Stimulated activated CD4-positive, alpha-beta T cell treated with anti-CD3 and anti-CD28 coated beads, Interleukin-15, amount 100 ng/mL, for 48 hours (primary cell): ENCODE data around the gene NLE1.
"Not testable (repeated sequence)": the region's sequence is repeated elsewhere in the genome, so short reads cannot be mapped to it uniquely, and the experiment has no call there.

Experiments used
- DNase-seq, 2 donors: peaks; one replicate each; pipeline ENCODE4 v3.0.0-alpha.2; 2020; ENCODE audit warnings: low read depth in 2 of 2

Gene NLE1

GRCh38 chr17:35141681-35142466 lies at the start of gene NLE1:
TSS of gene NLE1 (minus strand) at chr17:35142303. CDS start at chr17:35142275, 28 bp downstream.
- peak; percentile 84 to 86 for DNase-seq

- no peak for DNase-seq
These were observed 49.0 kb upstream of the NLE1 start for GRCh38 chr17:35191001-35191695.

- no peak for DNase-seq
These were observed 47.2 kb upstream of the NLE1 start for GRCh38 chr17:35189291-35189690.

- DNase-seq: no peak
These were observed 46.0 kb upstream of the NLE1 start for GRCh38 chr17:35188111-35188510.

- DNase-seq: no peak
These were observed 45.4 kb upstream of the NLE1 start for GRCh38 chr17:35187481-35187880.

- no peak for DNase-seq
These were observed 43.7 kb upstream of the NLE1 start for GRCh38 chr17:35185849-35186248.

GRCh38 chr17:35184274-35184673 lies 42.2 kb upstream of the NLE1 start:
- DNase-seq: no peak

GRCh38 chr17:35183332-35183731 lies 41.2 kb upstream of the NLE1 start:
- DNase-seq: no peak

- DNase-seq: not testable (repeated sequence)
These were observed 37.3 kb upstream of the NLE1 start for GRCh38 chr17:35179379-35179778.

- DNase-seq: no peak
These were observed 34.8 kb upstream of the NLE1 start for GRCh38 chr17:35176897-35177296.

GRCh38 chr17:35175638-35176415 lies 33.7 kb upstream of the NLE1 start:
- DNase-seq: no peak

GRCh38 chr17:35174835-35175334 lies 32.8 kb upstream of the NLE1 start:
- no peak for DNase-seq

GRCh38 chr17:35172321-35172720 lies 30.2 kb upstream of the NLE1 start:
- not testable (repeated sequence) for DNase-seq

- DNase-seq: no peak
These were observed 29.7 kb upstream of the NLE1 start for GRCh38 chr17:35171834-35172233.

GRCh38 chr17:35170968-35171771 lies 29.1 kb upstream of the NLE1 start:
- no peak for DNase-seq

- no peak for DNase-seq
These were observed 27.8 kb upstream of the NLE1 start for GRCh38 chr17:35169835-35170363.

- DNase-seq: no peak
These were observed 25.6 kb upstream of the NLE1 start for GRCh38 chr17:35167666-35168065.

- DNase-seq: no peak
These were observed 24.9 kb upstream of the NLE1 start for GRCh38 chr17:35167046-35167445.

- DNase-seq: no peak
These were observed 24.4 kb upstream of the NLE1 start for GRCh38 chr17:35166526-35166925.

GRCh38 chr17:35164716-35165115 lies 22.6 kb upstream of the NLE1 start:
- no peak for DNase-seq

GRCh38 chr17:35163886-35164285 lies 21.8 kb upstream of the NLE1 start:
- no peak for DNase-seq
